IPS DF 6.9 (cell line): ENCODE results near the gene MMRN2.

Source experiments
- DNase-seq: peaks from one replicate; pipeline ENCODE4 v3.0.0-alpha.2; 2013; ENCODE audit warnings: low read depth, low spot score
- H3K27ac ChIP-seq: one replicate; pipeline ENCODE4 v1.5.1; 2013; ENCODE audit warnings: low read length, control low read depth
- H3K27me3 ChIP-seq: 2 replicates; pipeline ENCODE4 v1.6.1; 2013; ENCODE audit warnings: mild to moderate bottlenecking, low read length; ENCODE audit not compliant: control insufficient read depth, insufficient read depth
- H3K36me3 ChIP-seq: 2 replicates; pipeline ENCODE4 v1.6.1; 2013; ENCODE audit warnings: low read length; ENCODE audit not compliant: control insufficient read depth, insufficient read depth
- H3K4me1 ChIP-seq: 2 replicates; pipeline ENCODE4 v1.6.1; 2013; ENCODE audit warnings: low read length; ENCODE audit not compliant: control insufficient read depth, insufficient read depth
- H3K4me3 ChIP-seq: 2 replicates; pipeline ENCODE4 v1.5.1; 2013; ENCODE audit warnings: mild to moderate bottlenecking, low read length
- H3K9me3 ChIP-seq: 2 replicates; pipeline ENCODE4 v1.6.1; 2013; ENCODE audit warnings: low read length, inconsistent platforms; ENCODE audit not compliant: control insufficient read depth, insufficient read depth
- WGBS: extraction: QIAGEN DNeasy Blood & Tissue Kit; methylation state at CpG from one replicate; pipeline ENCODE4 v1.1.7; 2013; ENCODE audit warnings: mixed read lengths, missing lambda C conversion rate; ENCODE audit not compliant: insufficient read length, insufficient coverage; 5-methylcytosine and 5-hydroxymethylcytosine counted together

Gene MMRN2

GRCh38 chr10:86946213-86947155 lies 10.9 kb downstream of the MMRN2 start:
- Histone ChIP-seq H3K36me3 (no peaks in the 10 kb centered on the region), H3K27ac (no peak overlapping the region), H3K4me1 (peaks cover 5% of the 10 kb centered on the region; the same call in 1 of the 2 replicates), H3K27me3 (no peaks in the 10 kb centered on the region), H3K9me3 (no peaks in the 10 kb centered on the region), H3K4me3 (no peak overlapping the region)
- no peak for DNase-seq
- no CpG with 5 or more reads among the region's 13 CpGs for WGBS

DNA sequence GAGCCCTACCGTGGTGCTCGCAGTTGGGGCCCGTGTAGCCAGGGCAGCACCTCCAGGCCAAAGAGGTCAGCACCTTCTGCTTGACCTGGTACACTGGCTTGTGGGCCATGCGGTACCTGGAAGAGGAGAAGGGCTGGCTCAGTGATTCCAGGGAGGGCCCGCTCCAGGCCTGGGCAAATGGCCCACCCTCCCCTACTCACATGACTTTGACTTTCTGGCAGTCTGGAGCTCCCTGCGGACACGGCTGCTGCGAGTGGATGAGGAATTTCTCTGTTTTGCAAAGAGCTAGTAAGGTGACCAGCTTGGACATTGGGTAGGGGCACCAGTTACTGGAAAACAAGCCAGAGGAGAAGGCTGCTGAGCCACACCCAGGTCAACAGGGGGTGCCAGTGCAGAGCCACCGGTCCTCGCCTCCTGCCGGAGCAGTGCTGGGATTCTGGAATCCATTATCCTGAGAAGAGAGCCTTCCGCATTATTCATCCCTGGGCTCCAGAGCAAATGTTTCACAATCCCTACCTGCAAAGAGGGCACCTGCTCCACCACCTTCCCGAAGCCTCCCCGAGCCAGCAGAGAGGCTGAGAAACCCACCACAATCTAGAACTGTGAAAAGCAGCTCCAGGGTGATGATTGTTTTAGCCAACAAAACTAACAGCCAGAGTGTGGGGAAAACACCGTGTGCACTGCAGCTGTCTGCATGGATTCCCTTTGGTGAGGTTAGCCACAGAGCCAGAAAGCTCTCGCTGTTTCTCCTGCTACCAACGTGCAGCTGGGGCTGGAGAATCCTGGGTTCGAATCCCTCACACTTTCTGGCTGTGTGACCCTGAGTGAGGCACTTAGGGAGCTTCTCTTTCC lies 11.8 kb downstream of the MMRN2 start:
- peaks cover 5% of the 10 kb centered on the region; the same call in 1 of the 2 replicates for H3K4me1 ChIP-seq
- H3K36me3 ChIP-seq, result no peaks in the 10 kb centered on the region
- DNase-seq, result no peak
- no peak overlapping the region for H3K4me3 ChIP-seq
- H3K27ac ChIP-seq, result no peak overlapping the region
- no peaks in the 10 kb centered on the region for H3K9me3 ChIP-seq
- no peaks in the 10 kb centered on the region for H3K27me3 ChIP-seq
- WGBS, result no CpG with 5 or more reads among the region's 18 CpGs

GRCh38 chr10:86944907-86945306 lies 12.5 kb downstream of the MMRN2 start:
- no CpG with 5 or more reads among the region's 3 CpGs for WGBS
- Histone ChIP-seq H3K36me3 (no peaks in the 10 kb centered on the region), H3K27me3 (no peaks in the 10 kb centered on the region), H3K27ac (no peak overlapping the region), H3K4me3 (no peak overlapping the region), H3K9me3 (no peaks in the 10 kb centered on the region), H3K4me1 (peaks cover 3% of the 10 kb centered on the region; the same call in 1 of the 2 replicates)
- DNase-seq, result no peak

DNA sequence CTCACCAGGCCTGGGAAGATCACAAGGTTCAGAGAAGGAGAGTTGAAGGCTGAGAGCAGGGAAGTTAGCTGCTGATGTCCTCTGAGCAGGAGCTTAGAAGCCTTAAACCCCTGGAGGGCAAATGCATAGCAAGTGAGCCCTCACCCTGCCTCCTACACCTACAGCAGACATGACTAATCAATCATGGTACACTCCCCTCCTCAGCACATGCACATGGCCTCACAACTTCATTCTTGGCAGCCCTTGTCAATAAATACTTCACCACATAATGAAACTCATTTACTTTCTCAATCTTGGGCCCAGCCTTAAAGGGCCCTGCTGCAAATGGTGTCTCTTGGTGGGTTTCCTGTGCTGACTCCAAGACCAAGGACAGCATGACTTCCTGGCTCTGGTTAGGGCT lies 12.9 kb downstream of the MMRN2 start:
- DNase-seq, result no peak
- no peaks in the 10 kb centered on the region for H3K9me3 ChIP-seq
- no peaks in the 10 kb centered on the region for H3K36me3 ChIP-seq
- no peak overlapping the region for H3K27ac ChIP-seq
- H3K27me3 ChIP-seq, result no peaks in the 10 kb centered on the region
- peaks cover 5% of the 10 kb centered on the region for H3K4me1 ChIP-seq
- H3K4me3 ChIP-seq, result no peak overlapping the region

DNA sequence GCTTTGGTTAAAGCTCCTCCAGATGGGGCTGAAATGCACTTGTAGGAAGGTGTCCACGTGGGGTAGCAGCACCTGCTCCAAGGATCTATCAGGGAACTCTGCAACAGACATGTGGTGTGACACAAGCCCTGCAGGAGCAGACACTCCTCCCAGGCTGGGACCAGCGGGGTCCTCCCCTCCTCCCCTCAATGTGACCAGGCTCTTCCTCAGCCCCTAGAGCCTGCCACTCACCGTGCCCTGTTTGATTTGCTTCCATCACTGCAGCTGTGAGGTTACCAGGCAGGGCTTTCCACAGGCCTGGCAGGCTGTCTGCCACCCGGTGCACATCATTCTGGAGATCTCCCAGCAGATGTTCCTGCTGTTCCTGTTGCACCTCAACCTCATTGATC lies 13.4 kb downstream of the MMRN2 start:
- Histone ChIP-seq H3K27me3 (no peaks in the 10 kb centered on the region), H3K9me3 (no peaks in the 10 kb centered on the region), H3K36me3 (no peaks in the 10 kb centered on the region), H3K27ac (no peak overlapping the region), H3K4me1 (peaks cover 5% of the 10 kb centered on the region), H3K4me3 (no peak overlapping the region)
- WGBS, result no CpG with 5 or more reads among the region's 4 CpGs
- no peak for DNase-seq

DNA sequence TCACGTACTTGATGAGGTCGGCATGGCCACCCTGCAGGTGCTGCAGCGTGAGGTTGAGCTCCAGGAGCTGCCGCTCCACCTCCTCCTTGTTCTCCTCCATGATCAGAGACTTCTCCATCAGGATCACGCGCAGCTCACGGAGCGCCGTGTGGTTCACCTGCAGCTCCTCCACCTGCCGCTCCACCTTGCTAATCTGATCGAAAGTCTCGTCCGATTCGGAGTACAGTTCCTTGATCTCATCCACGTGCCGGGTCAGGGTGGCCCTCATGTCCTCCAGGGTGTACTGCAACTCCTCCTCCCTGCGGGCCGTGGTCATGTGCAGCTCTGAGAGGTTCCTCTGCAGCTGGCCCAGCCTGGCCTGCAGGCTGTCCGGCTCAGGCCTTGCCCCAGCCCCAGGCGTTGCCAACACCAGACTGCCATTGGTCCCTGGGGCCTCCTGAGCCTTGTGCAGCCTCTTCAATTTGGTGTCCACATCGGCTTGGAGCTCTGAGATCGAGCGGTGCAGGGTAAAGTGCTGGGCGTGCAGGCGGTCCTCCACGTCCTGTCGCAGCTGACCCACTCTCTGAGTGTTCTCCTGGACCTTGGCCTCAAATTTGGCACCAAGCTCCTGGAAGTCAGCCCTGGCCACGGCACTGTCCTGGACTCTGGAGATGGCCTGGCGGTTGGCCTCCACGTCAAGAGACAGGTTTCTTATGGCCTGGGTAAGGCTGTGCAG lies 13.9 kb downstream of the MMRN2 start:
- Histone ChIP-seq H3K27ac (no peak overlapping the region), H3K27me3 (no peaks in the 10 kb centered on the region), H3K9me3 (no peaks in the 10 kb centered on the region), H3K4me1 (peaks cover 5% of the 10 kb centered on the region), H3K4me3 (no peak overlapping the region), H3K36me3 (no peaks in the 10 kb centered on the region)
- no CpG with 5 or more reads among the region's 30 CpGs for WGBS
- DNase-seq, result no peak

DNA sequence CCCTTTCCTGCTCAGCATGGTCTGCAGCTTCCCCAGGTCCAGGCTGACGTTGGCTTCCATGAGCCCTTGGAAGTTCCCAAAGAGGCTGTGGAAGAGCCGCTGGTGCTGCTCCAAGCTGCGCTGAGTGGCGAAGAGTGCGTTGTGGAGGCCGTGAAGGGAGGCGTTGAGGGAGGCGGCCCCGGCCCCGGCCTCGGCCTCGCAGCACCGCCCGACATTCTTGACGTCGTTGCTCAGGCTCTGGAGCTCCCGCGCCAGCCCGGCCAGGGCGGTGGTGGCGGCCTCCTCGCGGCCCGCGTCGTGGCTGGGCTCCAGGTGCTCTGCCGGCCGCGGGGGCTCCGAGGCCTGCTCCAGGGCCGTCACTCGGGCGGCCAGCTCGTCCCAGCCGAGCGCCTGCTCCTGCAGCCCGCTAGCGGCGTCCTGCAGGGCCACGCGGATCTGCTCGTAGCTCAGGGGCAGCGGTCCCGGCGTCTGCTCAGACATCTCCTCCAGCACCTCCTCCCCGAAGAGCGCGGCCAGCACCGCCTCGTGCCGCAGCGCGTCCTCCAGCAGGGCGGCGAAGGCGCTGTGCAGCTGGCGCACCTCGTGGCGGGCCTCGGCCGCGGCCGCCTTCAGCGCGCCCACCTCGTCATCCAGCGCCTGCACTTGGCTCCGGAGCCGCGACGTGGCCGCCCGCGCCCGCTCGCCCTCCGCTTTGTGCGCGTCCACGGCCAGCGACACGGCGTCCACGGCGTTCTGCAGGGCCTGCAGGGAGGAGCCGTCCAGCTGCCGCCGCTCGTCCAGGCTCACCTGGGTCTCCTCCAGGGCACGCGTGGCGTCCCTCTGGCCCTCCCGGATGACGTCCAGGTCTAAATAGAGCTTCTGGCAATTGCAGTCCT lies 14.7 kb downstream of the MMRN2 start:
- H3K27ac ChIP-seq, result no peak overlapping the region
- H3K27me3 ChIP-seq, result no peaks in the 10 kb centered on the region
- peaks cover 5% of the 10 kb centered on the region for H3K4me1 ChIP-seq
- WGBS, result no CpG with 5 or more reads among the region's 94 CpGs
- H3K36me3 ChIP-seq, result no peaks in the 10 kb centered on the region
- no peaks in the 10 kb centered on the region for H3K9me3 ChIP-seq
- no peak for DNase-seq
- no peak overlapping the region for H3K4me3 ChIP-seq

DNA sequence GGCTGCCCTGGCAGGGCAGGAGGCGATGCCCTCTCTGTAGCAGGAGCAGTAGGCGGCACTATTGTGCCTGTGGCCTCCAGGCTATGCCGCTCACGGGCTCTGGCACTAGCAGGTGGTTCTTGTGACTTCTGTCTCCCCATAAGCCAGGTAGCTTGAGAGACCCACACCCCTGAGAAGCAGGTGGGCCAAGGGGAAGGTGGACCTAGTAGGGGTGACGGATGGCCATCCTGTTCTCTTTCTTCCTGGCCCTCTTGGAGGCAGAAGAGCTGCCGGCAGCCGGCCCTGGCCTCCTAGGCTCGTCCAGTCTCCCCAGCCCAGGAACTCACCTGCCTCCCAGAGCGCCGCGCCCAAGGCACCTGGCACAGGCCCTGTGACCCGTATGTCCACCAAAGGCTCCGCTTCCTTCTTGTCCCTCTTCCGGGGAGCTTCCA lies 15.4 kb downstream of the MMRN2 start:
- Histone ChIP-seq H3K36me3 (no peaks in the 10 kb centered on the region), H3K27me3 (no peaks in the 10 kb centered on the region), H3K4me3 (no peak overlapping the region), H3K27ac (no peak overlapping the region), H3K4me1 (peaks cover 5% of the 10 kb centered on the region), H3K9me3 (no peaks in the 10 kb centered on the region)
- no peak for DNase-seq
- no CpG with 5 or more reads among the region's 14 CpGs for WGBS

GRCh38 chr10:86941426-86941825 lies 16.0 kb downstream of the MMRN2 start:
- H3K36me3 ChIP-seq, result no peaks in the 10 kb centered on the region
- DNase-seq, result no peak
- H3K27ac ChIP-seq, result no peak overlapping the region
- WGBS, result no CpG with 5 or more reads among the region's 2 CpGs
- H3K4me1 ChIP-seq, result peaks cover 5% of the 10 kb centered on the region
- H3K4me3 ChIP-seq, result no peak overlapping the region
- H3K27me3 ChIP-seq, result no peaks in the 10 kb centered on the region
- H3K9me3 ChIP-seq, result no peaks in the 10 kb centered on the region
